HUDEP-2 (cell line): Measurements from ENCODE around the gene IGFBP4.
"Not testable (repeated sequence)": the region's sequence is repeated elsewhere in the genome, so short reads cannot be mapped to it uniquely, and the experiment has no call there.

Experiments
- DNase-seq, 76 experiments: peaks; one replicate each; lab custom pipeline; 2025; ENCODE audit not compliant: unreplicated experiment in 76 of 76; lab: John Stamatoyannopoulos, UW

Gene IGFBP4

GRCh38 chr17:40443196-40443987 lies at the start of gene IGFBP4:
IGFBP4 (plus strand) TSS chr17:40443450; CDS start chr17:40443736, 286 bp downstream.
- DNase-seq, result peak in 55 of 76 experiments; percentile 10 to 73 (median 47)

GRCh38 chr17:40399185-40399584 lies 44.1 kb upstream of the IGFBP4 start:
- DNase-seq, result peak in 25 of 76 experiments; percentile 4 to 73 (median 36)

DNA sequence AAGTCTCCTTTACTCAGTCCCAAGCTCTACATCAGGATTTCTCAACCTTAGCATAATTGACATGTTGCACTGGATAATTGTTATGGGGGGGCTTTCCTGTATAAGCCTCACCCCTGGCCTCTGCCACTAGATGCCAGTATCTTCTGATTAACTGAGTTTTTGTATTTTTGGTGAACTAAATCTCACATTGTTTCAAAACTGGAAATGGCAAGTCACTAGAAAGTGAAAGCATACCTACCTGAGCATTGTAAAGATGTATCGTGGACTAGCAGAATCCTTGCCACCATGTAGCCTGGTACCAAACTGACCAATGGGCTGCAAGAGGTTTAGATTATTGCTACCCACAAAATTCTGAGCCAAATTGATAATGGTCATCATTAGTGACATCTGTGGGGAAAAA lies 40.6 kb upstream of the IGFBP4 start:
- no peak for DNase-seq

GRCh38 chr17:40404003-40404402 lies 39.2 kb upstream of the IGFBP4 start:
- no peak for DNase-seq

GRCh38 chr17:40407460-40407859 lies 35.8 kb upstream of the IGFBP4 start:
- DNase-seq, result no peak

DNA sequence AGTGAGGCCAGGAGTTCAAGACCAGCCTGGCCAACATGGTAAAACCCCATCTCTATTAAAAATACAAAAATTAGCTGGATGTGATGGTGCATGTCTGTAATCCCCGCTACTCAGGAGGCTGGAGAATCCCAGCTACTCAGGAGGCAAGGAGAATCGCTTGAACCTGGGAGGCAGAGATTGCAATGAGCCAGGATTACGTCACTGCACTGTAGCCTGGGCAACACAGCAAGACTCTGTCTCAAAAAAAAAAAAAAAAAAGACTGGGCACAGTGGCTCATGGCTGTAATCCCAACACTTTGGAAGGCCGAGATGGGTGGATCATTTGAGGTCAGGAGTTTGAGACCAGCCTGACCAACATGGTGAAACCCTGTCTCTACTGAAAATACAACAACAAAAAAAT lies 33.7 kb upstream of the IGFBP4 start:
- DNase-seq, result not testable (repeated sequence)

DNA sequence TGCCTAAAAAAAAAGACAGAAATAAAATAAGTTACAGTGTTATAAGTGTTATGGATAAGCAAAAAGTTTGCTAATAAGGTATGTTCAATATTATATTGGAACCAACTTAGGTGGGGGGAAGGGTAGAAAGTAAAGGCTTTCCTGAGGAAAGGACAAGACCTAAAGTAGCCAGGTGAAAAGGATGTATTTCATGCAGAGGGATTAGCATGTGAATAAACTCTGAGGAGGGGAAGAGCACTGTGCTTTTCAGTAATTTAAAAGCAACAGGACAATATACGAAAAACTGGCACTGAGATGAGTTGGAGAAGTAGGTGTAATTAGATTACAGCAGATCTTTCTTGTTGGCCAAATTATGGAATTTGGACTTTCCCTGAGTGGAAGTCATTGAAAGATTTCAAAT lies 33.2 kb upstream of the IGFBP4 start:
- DNase-seq, result no peak

- no peak for DNase-seq
These were observed 31.4 kb upstream of the IGFBP4 start for GRCh38 chr17:40411821-40412220.

DNA sequence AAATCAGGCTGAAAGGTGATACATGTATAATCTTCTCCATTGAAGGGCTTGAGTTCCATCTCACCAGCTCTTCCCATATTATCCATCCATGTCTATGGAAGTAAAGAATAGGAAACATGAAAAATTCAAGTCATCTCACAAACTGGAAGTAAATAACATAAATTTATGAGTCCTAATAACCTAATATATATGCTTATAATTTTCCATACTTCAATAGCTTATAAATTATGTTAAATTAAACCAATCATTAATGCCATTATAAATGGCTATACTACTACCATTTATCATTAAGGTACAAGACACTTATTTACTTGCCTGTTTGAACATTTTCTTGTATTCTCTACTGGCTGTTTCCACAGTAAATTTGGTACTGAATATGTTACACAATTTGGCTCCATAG lies 30.4 kb upstream of the IGFBP4 start:
- DNase-seq, result no peak

- DNase-seq, result not testable (repeated sequence)
These were observed 28.9 kb upstream of the IGFBP4 start for GRCh38 chr17:40414312-40414711.

DNA sequence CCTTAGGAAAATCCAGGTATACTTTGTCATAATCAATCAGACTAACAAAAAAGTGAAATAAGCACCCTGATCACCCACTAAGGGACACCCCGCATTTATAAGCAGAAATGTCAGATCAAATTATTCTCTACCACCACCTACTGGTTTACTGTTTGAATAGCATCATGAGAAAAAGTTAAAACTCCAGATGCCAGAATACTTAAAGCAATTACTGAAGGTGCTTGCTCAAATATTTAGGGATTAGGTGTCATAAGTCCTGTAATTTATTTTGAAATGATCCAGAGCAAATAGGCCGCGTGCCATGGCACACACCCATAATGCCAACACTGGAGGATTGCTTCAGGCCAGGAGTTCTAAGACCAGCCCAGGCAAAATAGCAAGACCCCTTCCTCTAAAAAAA lies 27.9 kb upstream of the IGFBP4 start:
- DNase-seq, result peak in 16 of 76 experiments; percentile 2 to 43 (median 29)

- no peak for DNase-seq
These were observed 26.6 kb upstream of the IGFBP4 start for GRCh38 chr17:40416671-40417070.

DNA sequence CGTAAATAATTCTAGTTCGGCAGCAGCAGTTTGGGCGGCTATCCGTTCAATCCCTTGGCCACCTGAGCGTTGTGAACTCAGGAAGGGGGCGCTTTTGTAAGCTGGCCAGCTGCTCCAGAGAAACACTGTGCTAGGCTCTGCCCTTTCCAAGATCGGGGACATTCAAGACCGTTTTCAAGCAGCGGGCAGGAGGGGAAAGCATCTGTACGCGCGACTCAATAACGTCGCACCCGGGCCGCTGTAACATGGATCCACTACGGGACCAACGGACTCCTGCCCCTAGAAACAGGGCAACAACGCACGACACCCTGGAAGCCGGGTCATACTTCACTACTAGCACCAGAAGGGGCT lies 26.0 kb upstream of the IGFBP4 start:
- DNase-seq, result peak in 22 of 76 experiments; percentile 4 to 70 (median 40)

DNA sequence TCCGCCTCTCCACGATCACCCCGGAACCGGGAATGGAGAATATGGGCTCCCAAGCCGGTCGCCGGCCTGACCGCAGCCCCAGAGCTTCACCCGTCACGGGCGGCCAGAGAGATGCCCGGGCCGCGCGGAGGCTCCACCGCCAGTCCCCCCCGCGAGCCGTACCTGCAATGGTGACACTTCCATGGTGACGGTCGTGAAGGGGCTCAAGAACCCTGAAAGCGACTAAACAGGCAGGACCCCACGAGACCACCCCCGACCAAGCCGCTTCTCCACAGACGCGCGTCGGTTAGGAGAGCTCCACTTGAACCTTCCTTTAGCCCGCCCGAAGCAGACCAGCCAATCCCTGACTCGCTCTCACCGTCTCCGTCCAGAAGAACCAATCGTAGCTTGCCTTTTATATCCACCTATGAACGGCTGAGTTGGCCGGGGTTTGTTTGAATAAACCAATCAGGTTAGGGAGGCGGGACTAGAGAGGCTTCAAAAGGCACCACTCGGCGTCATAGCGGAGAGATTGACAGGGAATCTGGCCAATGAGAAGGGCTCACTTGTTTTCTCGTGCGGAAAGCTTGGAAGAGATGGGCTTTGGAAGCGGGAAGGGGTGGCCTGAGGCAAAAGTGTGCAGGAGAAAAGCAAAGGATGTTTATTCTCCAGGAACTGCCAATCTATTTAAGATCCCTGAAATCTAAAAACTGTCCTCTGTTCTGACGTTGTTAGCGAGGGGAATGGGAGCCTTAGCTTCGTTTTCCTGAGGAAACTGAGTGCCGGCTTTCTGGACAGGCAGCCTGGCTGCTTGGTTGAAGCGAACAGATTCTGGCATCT lies 25.4 kb upstream of the IGFBP4 start, which contains the start of gene TOP2A:
TSS of gene TOP2A (minus strand) at position 288 of the 819 bp plus-strand sequence. CDS start at position 183, 105 bp downstream.
- peak; percentile 54 to 100 (median 98) for DNase-seq

- peak in 1 of 76 experiments; percentile 52 for DNase-seq
These were observed 24.9 kb upstream of the IGFBP4 start for GRCh38 chr17:40418428-40418706.

- DNase-seq, result no peak
These were observed 23.5 kb upstream of the IGFBP4 start for GRCh38 chr17:40419559-40420331.

DNA sequence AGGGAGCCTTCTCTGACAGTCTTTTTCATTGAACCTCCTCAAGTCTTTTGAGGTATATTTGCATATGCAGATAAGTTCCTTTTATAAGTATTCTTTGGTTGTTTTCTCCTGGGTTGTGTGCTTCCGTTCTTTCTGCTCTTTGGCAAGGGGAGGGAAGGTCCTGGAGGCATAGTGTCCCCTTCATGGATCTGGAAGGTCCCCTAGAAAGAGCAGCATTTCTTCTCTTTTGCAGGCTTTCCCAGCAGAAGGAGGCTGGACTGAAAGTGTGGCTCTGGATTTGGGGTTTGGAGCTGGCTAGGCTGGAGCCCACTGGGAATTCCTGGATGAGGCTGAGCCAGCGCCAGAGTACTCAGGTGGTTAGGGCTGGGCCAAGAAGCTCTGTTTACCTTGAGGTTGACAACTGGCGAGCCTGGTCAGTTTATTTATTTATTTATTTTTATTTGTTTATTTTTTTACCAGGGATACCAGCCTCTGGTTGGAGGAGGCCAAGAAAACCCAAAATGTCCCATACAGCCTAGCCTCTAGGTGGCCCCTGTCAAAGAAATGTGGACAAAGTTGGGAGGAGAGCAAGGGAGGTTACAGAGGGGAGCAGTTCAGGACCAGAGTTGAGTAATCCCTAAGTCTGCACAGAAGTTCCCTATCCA lies 20.1 kb upstream of the IGFBP4 start:
- DNase-seq, result peak in 2 of 76 experiments; percentile 6 to 20

- DNase-seq, result no peak
These were observed 17.5 kb upstream of the IGFBP4 start for GRCh38 chr17:40425741-40426140.

DNA sequence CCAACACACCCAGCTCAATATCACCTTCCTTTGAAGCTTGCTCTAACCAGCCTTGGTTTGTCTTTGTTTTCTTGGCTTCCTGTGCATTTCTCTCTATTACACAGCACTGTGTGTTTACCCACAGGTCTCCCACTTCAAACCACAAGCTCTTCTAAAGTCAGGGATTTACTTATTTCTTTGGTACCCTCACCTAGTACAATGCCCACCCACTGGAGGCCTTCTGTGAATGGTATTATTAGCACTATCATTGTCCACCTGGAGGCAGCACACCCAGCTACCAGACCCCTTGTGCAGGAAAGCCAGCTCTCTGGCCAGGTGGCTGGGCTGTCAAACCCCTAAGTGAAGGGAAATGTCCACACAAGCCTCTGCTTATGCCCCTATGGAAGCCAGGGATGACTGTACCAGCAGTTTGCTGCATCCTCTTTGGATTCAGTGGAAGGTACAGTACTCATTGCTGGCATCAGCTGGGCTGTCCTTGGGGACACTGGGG lies 16.2 kb upstream of the IGFBP4 start:
- DNase-seq, result no peak
